Activated naive CD4-positive, alpha-beta T cell treated with anti-CD3 and anti-CD28 coated beads, Interleukin-2, amount 10 ng/mL, durations not matched to agents 7 days and 5 days (primary cell): ENCODE measurements around the gene ATP11B.
"Not testable (repeated sequence)": the region's sequence is repeated elsewhere in the genome, so short reads cannot be mapped to it uniquely, and the experiment has no call there.

Experiments used
- CTCF ChIA-PET: fragments of 350-600 bp; sonication (Branson Sonifier 250); formaldehyde crosslinking; loops from one replicate; lab custom pipeline; 2021; ENCODE audit warnings: antibody characterized with exemption; lab: Charles Lee
- DNase-seq: peaks from one replicate; pipeline ENCODE4 v3.0.0-alpha.2; 2020
- H3K27ac Mint-ChIP-seq: one replicate; pipeline ENCODE4 v1.8.0; 2021; ENCODE audit warnings: mild to moderate bottlenecking, moderate library complexity, mixed read lengths
- H3K27me3 Mint-ChIP-seq: one replicate; pipeline ENCODE4 v1.8.0; 2021; ENCODE audit warnings: mild to moderate bottlenecking, mixed read lengths
- H3K36me3 Mint-ChIP-seq: one replicate; pipeline ENCODE4 v1.8.0; 2021; ENCODE audit warnings: mixed read lengths
- H3K4me1 Mint-ChIP-seq: one replicate; pipeline ENCODE4 v1.8.0; 2021; ENCODE audit warnings: mixed read lengths
- H3K4me3 Mint-ChIP-seq: one replicate; pipeline ENCODE4 v1.8.0; 2021; ENCODE audit warnings: mild to moderate bottlenecking, moderate library complexity, mixed read lengths
- H3K9me3 Mint-ChIP-seq: one replicate; pipeline ENCODE4 v1.8.0; 2021; ENCODE audit warnings: mixed read lengths

ATP11B gene

DNA sequence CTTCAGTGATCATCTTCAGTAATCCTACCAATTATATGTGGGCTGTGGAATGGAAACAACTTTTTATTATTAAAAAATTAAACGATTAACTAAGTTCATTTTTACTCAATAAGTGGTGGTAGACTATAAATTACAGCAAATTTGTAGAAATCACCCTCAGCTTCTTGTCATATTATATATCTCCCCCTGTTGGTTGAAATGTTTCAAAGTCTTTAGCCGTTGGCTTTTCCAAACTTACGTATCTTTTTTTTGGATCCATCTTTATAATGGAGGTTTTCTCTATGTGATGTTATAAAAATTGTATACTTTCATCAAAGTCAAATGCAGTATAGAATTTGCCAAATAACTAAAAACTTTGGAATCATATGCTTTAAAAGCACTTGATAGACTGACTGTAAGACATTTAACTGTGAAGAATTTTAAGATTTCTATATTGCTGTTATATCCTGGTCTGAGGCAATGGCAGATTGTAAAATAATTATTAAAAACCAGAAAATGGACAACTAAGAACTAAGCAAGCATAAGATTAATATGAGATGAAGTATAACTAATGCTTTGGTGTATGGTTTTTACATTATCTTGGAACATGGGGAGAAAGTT is 44.7 kb downstream of the ATP11B start:
- no peaks in the 10 kb centered on the region for H3K9me3 Mint-ChIP-seq
- no peak for DNase-seq

DNA sequence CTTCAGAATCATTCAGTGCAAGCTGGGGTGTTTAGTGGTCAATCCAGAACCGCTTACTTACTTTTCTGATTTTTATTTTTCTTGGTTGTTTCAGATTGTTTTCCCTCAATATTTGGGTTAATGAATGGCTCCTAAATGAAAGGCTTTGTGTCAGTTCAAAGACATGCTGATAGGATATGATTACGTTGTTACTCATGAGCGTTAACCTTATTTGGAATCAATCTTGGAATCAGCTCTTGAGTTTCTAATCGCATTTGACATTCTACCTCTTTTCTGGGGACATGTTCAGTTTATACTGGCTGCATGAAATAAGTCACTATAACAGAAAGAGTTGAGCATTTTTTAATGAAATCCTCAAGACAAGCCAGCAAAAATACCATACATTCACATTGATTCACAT is 50.2 kb downstream of the ATP11B start:
- Mint-ChIP-seq H3K4me1 (no peaks in the 10 kb centered on the region), H3K9me3 (no peaks in the 10 kb centered on the region), H3K27ac (no peak overlapping the region), H3K4me3 (no peak overlapping the region), H3K27me3 (no peaks in the 10 kb centered on the region), H3K36me3 (peaks cover 60% of the 10 kb centered on the region)
- no peak for DNase-seq
- CTCF ChIA-PET = interaction anchor here (0.5 to 1.5 kb wide), 3 partner anchors 11 to 340 kb away, joined by 3 to 4 read pairs (median 3); no protein-coding TSS in a partner anchor

More for the DNA sequence above, 44.7 kb downstream of the ATP11B start:
- H3K4me1 Mint-ChIP-seq = peaks cover 2% of the 10 kb centered on the region
- no peaks in the 10 kb centered on the region for H3K27me3 Mint-ChIP-seq
- H3K27ac Mint-ChIP-seq = no peak overlapping the region
- H3K36me3 Mint-ChIP-seq = peaks cover 58% of the 10 kb centered on the region
- CTCF ChIA-PET = interaction anchor here (0.8 to 2.0 kb wide), 4 partner anchors 47 to 124 kb away, joined by 3 to 19 read pairs (median 8); no protein-coding TSS in a partner anchor
- no peak overlapping the region for H3K4me3 Mint-ChIP-seq

DNA sequence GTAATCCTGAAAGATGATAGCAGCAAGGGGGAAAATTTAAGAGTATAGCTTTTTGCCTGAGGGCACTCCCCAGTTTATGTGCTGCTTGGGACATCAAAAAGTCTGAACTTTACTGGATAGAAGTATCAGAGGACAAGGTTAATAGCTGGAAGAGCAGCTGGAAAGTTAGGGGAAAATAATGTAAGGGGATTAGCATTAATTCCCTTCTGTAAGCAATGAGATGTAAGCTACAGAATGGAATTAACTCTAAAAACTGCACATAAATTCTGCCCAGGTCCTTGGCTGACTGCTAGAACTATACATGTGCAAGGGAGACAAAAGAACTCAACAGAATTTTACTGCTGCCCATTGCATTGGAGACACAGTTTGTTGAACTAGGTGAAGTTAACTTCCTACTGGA is 55.6 kb downstream of the ATP11B start:
- CTCF ChIA-PET = no interaction called here
- peaks cover 56% of the 10 kb centered on the region for H3K36me3 Mint-ChIP-seq
- H3K27me3 Mint-ChIP-seq = no peaks in the 10 kb centered on the region
- H3K4me3 Mint-ChIP-seq = no peak overlapping the region
- DNase-seq = no peak
- H3K4me1 Mint-ChIP-seq = no peaks in the 10 kb centered on the region
- no peaks in the 10 kb centered on the region for H3K9me3 Mint-ChIP-seq
- H3K27ac Mint-ChIP-seq = no peak overlapping the region

DNA sequence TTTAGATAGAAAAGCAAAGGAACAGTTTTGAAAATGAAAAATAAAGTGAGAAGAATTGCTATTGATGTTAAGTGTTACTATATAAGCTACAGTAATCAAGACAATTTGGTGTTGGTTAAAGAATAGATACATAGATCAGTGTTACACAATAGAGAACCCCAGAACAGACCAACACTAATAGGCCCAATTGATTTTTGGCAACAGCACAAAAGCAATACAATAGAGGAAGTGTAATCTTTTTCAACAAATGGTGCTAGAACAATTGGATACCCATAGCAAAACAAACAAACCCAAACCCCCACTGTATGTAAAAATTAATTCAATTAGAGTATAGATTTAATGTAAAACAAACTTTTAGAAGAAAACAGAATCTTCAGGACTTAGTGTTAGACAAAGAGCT is 61.8 kb downstream of the ATP11B start:
- Mint-ChIP-seq H3K27me3 (no peaks in the 10 kb centered on the region), H3K36me3 (peaks cover 46% of the 10 kb centered on the region), H3K9me3 (no peaks in the 10 kb centered on the region), H3K4me3 (no peak overlapping the region), H3K27ac (no peak overlapping the region), H3K4me1 (peaks cover 3% of the 10 kb centered on the region)
- DNase-seq = no peak
- CTCF ChIA-PET = interaction anchor here (2.0 kb wide), 1 partner anchor 141 kb away, joined by 8 read pairs; no protein-coding TSS in a partner anchor

DNA sequence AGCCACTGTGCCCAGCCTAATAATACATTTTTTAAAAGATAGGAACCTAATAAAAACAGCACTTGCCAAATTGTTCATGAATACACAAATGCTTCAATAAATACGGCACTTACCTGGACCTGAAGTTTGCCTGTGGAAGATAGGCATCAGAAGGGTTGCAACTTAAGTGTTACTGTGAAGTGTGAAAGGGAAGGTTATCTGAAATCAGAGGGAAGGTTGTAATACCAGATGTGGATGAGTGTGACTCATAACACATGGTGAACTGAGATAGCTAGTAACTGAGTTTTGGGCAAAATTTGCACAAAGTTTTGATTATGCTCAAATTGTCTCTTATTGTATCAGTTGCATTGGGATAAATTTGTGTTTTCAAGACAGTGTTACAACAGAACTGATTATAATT is 68.0 kb downstream of the ATP11B start:
- H3K4me1 Mint-ChIP-seq = peaks cover 39% of the 10 kb centered on the region
- peaks cover 49% of the 10 kb centered on the region for H3K36me3 Mint-ChIP-seq
- no peaks in the 10 kb centered on the region for H3K27me3 Mint-ChIP-seq
- no peak for DNase-seq
- CTCF ChIA-PET = no interaction called here
- H3K27ac Mint-ChIP-seq = peak overlapping the region; percentile 83
- no peak overlapping the region for H3K4me3 Mint-ChIP-seq
- peaks cover 1% of the 10 kb centered on the region for H3K9me3 Mint-ChIP-seq

DNA sequence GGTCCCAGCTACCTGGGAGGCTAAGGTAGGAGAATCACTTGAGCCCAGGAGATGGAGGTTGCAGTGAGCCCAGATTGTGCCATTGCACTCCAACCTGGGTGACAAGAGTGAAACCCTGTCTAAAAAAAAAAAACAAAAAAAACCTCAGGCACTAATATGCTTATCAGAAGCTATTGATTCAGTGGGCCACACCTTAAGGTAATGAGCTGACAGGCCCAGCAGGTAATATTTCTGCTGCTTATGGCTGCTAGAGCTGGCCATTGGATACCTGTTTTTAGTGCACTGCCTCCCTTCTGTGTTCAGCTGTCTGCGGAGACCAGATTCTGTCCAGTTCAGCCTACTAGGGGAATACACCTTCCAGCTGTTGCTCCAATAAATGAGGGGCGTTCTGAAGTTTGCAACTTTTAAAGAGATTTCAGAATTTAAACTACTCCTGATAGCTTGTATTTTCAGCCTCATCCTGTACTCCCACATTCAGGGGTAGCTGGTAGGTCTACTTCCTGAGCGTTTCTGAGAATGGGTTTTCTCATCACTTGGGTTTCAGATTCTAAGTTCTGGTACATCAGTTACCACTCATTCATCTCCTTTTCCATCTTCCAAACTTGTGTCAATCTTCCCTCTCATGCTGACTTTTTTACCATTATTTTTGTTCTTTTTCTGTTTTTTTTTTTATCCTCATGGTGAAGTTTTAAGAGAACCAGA is 69.0 kb downstream of the ATP11B start:
- Mint-ChIP-seq H3K27ac (peak overlapping the region; percentile 83), H3K27me3 (no peaks in the 10 kb centered on the region), H3K4me1 (peaks cover 39% of the 10 kb centered on the region), H3K9me3 (peaks cover 1% of the 10 kb centered on the region), H3K4me3 (no peak overlapping the region), H3K36me3 (peaks cover 46% of the 10 kb centered on the region)
- no peak for DNase-seq
- CTCF ChIA-PET = interaction anchor here (0.6 to 1.1 kb wide), 4 partner anchors 11 to 157 kb away, joined by 3 to 4 read pairs (median 3); no protein-coding TSS in a partner anchor

DNA sequence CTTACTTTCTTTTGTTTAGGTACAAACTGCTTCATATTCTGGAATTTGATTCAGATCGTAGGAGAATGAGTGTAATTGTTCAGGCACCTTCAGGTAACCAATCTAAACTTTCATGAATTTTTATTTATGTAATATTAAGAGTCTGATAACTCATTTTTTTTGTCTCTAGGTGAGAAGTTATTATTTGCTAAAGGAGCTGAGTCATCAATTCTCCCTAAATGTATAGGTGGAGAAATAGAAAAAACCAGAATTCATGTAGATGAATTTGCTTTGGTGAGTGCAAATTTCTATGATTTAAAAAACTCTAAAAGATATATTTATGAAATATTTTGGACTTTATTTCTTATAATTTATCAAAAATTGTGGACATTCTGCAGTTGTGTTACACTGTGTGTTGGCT is 75.8 kb downstream of the ATP11B start:
- Mint-ChIP-seq H3K36me3 (peaks cover 38% of the 10 kb centered on the region), H3K4me3 (no peak overlapping the region), H3K27ac (no peak overlapping the region), H3K4me1 (peaks cover 2% of the 10 kb centered on the region), H3K27me3 (no peaks in the 10 kb centered on the region), H3K9me3 (no peaks in the 10 kb centered on the region)
- DNase-seq = no peak
- CTCF ChIA-PET = no interaction called here

DNA sequence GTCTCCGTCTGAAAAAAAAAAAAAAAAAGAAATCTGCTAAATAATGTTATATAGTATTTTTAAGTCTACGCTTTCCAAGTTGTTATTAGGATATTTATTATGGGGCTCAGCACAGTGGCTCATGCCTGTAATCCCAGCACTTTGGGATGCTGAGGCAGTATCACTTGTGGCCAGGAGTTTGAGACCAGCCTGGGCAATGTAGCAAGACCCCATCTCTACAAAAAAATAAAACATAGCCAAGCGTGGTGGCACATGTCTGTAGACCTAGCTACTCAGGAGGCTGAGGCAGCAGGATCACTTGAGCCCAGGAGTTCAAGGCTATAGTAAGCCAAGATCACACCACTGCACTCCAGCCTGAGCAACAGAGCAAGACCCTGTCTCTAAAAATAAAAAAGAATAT is 77.6 kb downstream of the ATP11B start:
- H3K4me3 Mint-ChIP-seq, DNase-seq, CTCF ChIA-PET, H3K27me3 Mint-ChIP-seq, H3K4me1 Mint-ChIP-seq, H3K27ac Mint-ChIP-seq, H3K9me3 Mint-ChIP-seq: not testable (repeated sequence)
- peaks cover 35% of the 10 kb centered on the region for H3K36me3 Mint-ChIP-seq

DNA sequence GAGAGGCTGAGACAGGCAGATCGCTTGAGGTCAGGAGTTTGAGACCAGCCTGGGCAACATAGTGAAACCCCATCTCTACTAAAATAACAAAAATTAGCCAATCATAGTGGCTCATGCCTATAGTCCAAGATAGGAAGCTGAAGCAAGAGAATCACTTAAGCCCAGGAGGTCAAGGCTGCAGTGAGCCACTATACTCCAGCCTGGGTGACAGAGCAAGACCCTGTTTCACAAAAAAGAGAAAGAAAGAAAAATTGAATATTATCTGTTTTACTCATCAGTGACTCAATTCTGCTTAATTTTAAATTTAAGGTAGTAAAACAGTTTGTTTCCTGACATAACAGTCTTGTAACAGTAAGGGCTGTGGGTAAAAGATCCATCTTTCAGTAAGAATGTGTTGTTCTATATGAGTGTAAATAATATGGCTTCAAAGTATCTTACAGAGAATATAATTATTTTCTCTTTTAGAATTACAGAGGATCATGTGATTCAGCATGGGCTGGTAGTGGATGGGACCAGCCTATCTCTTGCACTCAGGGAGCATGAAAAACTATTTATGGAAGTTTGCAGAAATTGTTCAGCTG is 85.8 kb downstream of the ATP11B start:
- Mint-ChIP-seq H3K36me3 (peaks cover 34% of the 10 kb centered on the region), H3K27me3 (no peaks in the 10 kb centered on the region), H3K27ac (no peak overlapping the region), H3K4me3 (no peak overlapping the region), H3K4me1 (no peaks in the 10 kb centered on the region), H3K9me3 (no peaks in the 10 kb centered on the region)
- DNase-seq = no peak
- CTCF ChIA-PET = interaction anchor here (1.4 kb wide), 1 partner anchor 165 kb away, joined by 5 read pairs; no protein-coding TSS in a partner anchor

DNA sequence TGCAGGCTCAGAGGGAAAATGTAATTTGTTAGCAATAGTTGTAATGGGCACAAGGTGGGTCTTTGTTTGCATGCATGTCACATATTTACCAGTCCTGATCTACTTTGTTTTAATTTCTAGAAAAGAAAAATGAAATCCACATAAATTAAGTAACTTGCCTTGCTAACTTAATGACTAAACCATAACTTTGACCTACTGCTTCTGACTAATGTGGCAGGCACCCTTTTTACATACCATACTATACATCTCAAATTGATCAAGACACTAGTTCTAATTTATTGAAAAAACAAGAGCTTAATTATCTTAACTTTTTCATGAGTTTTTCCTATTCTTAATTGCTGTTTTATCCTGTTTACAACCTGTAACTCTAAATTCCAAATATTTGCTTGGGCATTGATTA is 93.2 kb downstream of the ATP11B start:
- H3K27ac Mint-ChIP-seq = no peak overlapping the region
- CTCF ChIA-PET = no interaction called here
- no peaks in the 10 kb centered on the region for H3K27me3 Mint-ChIP-seq
- no peak overlapping the region for H3K4me3 Mint-ChIP-seq
- peaks cover 38% of the 10 kb centered on the region for H3K36me3 Mint-ChIP-seq
- no peak for DNase-seq
- H3K9me3 Mint-ChIP-seq = no peaks in the 10 kb centered on the region
- H3K4me1 Mint-ChIP-seq = no peaks in the 10 kb centered on the region

DNA sequence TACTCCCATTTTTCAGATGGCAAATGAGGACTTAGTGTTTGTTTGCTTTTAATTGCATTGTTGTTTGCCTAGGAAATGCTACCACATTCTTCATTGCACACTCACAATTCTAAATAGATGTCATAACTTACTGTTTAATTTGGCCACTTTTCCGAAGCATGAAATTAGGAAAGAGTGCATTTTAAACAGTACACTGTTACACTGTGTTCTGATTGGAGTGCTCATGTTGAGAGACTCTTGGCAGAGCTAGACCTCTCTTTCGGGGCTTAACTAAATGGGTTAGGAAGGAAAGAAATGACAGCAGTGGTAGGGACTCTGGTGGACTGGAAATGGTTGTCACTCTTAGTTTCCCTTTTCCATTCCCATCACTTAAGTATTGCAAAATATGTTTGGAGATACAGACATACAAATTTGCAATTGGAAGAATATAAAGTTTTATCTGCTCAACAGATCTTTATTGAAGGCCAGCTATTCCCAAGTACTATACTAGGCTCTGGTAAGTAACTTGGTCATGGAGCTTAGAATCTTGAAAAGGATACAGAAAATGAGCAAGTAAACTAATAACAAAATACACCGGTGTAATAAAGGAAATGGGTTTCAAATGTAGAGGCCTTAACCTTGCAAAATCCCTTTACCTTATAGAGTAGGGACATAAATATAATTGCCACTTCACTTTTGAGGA is 96.8 kb downstream of the ATP11B start:
- H3K4me3 Mint-ChIP-seq = no peak overlapping the region
- H3K9me3 Mint-ChIP-seq = no peaks in the 10 kb centered on the region
- H3K27ac Mint-ChIP-seq = no peak overlapping the region
- no peak for DNase-seq
- no peaks in the 10 kb centered on the region for H3K4me1 Mint-ChIP-seq
- no peaks in the 10 kb centered on the region for H3K27me3 Mint-ChIP-seq
- peaks cover 53% of the 10 kb centered on the region for H3K36me3 Mint-ChIP-seq
- CTCF ChIA-PET = no interaction called here

DNA sequence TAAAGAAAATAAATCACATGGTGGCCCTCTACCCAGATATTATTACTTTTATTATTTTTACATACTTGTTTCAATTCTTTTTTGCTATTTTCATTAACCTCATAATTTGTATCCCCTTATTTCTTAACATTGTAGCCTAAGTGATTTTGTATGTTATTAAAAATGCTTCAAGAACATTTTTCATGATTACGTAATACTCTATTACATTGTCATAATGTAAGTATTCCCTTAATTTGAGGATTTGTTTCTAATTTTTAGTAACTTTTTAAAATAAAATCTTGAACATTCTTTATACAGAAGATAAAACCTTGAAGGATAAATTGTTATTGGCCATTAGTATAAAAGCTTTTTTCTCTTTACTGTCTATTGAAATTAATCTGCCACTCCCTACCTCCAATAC is 98.1 kb downstream of the ATP11B start:
- no peak for DNase-seq
- no peaks in the 10 kb centered on the region for H3K9me3 Mint-ChIP-seq
- H3K27ac Mint-ChIP-seq = no peak overlapping the region
- peaks cover 50% of the 10 kb centered on the region for H3K36me3 Mint-ChIP-seq
- H3K4me3 Mint-ChIP-seq = no peak overlapping the region
- no peaks in the 10 kb centered on the region for H3K27me3 Mint-ChIP-seq
- CTCF ChIA-PET = no interaction called here
- H3K4me1 Mint-ChIP-seq = no peaks in the 10 kb centered on the region

DNA sequence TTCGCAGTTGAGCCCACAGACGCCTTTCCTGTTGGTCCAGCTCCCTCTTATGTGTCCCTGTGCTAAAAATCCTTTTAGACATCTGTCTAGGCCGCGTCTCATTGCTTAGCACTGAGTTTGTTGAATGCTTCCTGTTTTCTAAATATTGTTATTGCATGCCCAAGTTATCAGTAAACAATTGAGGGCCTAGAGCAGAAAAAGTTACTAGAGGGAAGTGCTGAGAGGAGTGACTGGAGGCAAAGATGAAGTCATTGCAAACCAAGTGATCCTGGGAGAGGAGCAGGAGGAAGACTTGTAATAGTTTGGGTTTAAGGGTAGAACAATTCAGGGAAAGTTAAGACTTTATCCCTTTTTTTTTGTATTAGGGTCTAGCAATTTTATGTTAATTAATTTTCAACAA is 98.9 kb downstream of the ATP11B start:
- Mint-ChIP-seq H3K4me3 (no peak overlapping the region), H3K27me3 (no peaks in the 10 kb centered on the region), H3K9me3 (no peaks in the 10 kb centered on the region), H3K4me1 (no peaks in the 10 kb centered on the region), H3K27ac (no peak overlapping the region), H3K36me3 (peaks cover 46% of the 10 kb centered on the region)
- CTCF ChIA-PET = no interaction called here
- no peak for DNase-seq

DNA sequence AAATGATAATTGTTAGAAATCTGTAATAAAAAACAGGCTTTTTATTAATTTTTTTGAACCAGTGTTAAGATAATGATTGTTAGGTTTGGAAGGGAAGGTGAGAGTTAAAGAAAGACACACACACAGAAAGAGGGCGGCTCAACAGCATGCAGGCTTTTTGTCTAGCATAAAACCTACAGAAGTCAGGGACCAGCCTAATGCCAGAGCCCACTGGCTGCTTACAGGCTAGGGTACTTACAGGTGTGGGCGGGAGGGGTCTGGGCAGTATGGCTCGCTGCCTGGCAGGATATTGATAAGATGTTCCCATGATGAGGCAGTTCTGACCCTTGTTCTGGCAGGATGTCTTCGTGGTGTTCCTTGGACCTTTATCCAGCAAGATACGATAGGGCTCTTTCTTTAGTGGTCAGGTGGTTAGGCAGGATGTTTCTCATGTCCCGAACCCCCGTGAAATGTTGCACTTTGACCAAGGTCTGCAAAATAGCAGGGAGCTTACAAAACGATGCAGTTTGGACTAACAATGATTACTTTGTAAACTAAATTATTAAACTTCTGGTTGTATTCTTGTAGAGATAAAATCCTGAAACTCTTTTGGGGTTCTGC is 102.3 kb downstream of the ATP11B start:
- peaks cover 44% of the 10 kb centered on the region for H3K36me3 Mint-ChIP-seq
- no peaks in the 10 kb centered on the region for H3K27me3 Mint-ChIP-seq
- DNase-seq = no peak
- no peaks in the 10 kb centered on the region for H3K9me3 Mint-ChIP-seq
- H3K4me3 Mint-ChIP-seq = no peak overlapping the region
- CTCF ChIA-PET = no interaction called here
- H3K27ac Mint-ChIP-seq = no peak overlapping the region
- H3K4me1 Mint-ChIP-seq = no peaks in the 10 kb centered on the region
